Heart left ventricle (tissue), 13 donors: ENCODE data around the gene GABRG2.

Experiments
- POLR2A ChIP-seq, 2 donors: fragments of 450-650 bp; IDR thresholded peaks; one replicate each; pipeline ENCODE4 v1.6.1; 2017; ENCODE audit warnings: antibody characterized with exemption in 2 of 2, mild to moderate bottlenecking in 2 of 2, moderate library complexity in 2 of 2
- TF ChIP-seq, protein P1 (sequence below), 12 donors: fragments of 200-600 bp; sonication (generic) in 4 of 12; IDR thresholded peaks; one replicate each; pipeline versions ENCODE4 v1.5.0 to v1.8.0; 2018 to 2022; ENCODE audit warnings: antibody characterized with exemption in 12 of 12, mild to moderate bottlenecking in 5 of 12
- donor health status: ischemic (EF 13 %, LVEDD 7.1; RV severe dilation, severe dysfunction).
- donor health status: DM: no; HTN: yes; CAD: no.
- donor health status: DM: no; HTN: no; CAD: no.
- donor health status: ischemic (EF 25% LVEDD 6.9; RV normal size, moderate dysfunction).
- donor health status: ischemic (EF 25% LVEDD 5.7; RV mildly dilated, moderate dysfunction).
- donor health status: ischemic (EF 35%, LVEDD 5.7; RV mildly dilated, moderate dysfunction).
- donor health status: nonischemic (EF 11% LVEDD 7.7; RV severe dilation, severe dysfunction).
- donor health status: DM: yes; HTN: yes; CAD: no.
- donor health status: PGD.
- donor health status: ischemic (EF 29% LVEDD 5.4; RV normal size, mild dysfunction).
- donor health status: nonischemic (EF 23%, LVEDD 6.1; RV moderate dilation, normal function).

DNA sequence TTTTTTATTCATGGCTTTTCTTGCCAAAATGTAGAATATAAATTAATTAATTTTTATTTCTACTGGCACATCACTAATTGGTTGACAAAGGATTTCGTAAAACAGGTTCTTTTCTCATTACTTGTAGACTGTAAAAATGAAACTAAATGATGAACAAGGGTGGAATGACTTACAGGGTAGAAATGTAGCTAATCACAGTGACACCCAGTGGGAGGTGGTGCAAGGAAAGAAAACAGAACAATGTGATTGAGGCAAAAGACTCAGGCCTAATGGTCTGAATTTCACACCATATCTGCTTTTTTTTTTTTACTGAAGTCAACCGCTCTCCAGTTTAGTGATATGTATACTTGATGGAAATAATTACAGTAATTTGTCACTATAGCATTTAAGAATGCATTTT lies 28.9 kb downstream of the GABRG2 start:
- TF ChIP-seq, protein P1, sequence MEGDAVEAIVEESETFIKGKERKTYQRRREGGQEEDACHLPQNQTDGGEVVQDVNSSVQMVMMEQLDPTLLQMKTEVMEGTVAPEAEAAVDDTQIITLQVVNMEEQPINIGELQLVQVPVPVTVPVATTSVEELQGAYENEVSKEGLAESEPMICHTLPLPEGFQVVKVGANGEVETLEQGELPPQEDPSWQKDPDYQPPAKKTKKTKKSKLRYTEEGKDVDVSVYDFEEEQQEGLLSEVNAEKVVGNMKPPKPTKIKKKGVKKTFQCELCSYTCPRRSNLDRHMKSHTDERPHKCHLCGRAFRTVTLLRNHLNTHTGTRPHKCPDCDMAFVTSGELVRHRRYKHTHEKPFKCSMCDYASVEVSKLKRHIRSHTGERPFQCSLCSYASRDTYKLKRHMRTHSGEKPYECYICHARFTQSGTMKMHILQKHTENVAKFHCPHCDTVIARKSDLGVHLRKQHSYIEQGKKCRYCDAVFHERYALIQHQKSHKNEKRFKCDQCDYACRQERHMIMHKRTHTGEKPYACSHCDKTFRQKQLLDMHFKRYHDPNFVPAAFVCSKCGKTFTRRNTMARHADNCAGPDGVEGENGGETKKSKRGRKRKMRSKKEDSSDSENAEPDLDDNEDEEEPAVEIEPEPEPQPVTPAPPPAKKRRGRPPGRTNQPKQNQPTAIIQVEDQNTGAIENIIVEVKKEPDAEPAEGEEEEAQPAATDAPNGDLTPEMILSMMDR (IDR thresholded peaks at IDR 0.05) = no peak
- no peak for TF ChIP-seq POLR2A (IDR thresholded peaks at IDR 0.05)
